ENCODE results near the gene DOCK6.

The DOCK6 gene
- 0.51 to 0.87 reads per million in 2 donors for total RNA-seq

- no peak for DNase-seq
Measured at GRCh38 chr19:11261971-11262839, at the start of gene DOCK6. Gene DOCK6 (minus strand): TSS chr19:11262524. CDS start chr19:11262440, 84 bp downstream.

GRCh38 chr19:11306337-11306736 lies 44.0 kb upstream of the DOCK6 start:
- no peak for DNase-seq

- DNase-seq, result no peak
Measured at GRCh38 chr19:11304936-11305335, 42.6 kb upstream of the DOCK6 start.

- DNase-seq, result no peak
Measured at GRCh38 chr19:11300811-11301120, 38.4 kb upstream of the DOCK6 start.

GRCh38 chr19:11299946-11300810 lies 37.9 kb upstream of the DOCK6 start:
- no peak for DNase-seq

GRCh38 chr19:11296264-11296663 lies 33.9 kb upstream of the DOCK6 start:
- no peak for DNase-seq

- no peak for DNase-seq
Measured at GRCh38 chr19:11295665-11296245, 33.4 kb upstream of the DOCK6 start, which contains the start of gene TSPAN16. Gene TSPAN16 (plus strand): TSS chr19:11296160. CDS start chr19:11296298, 138 bp downstream.

- no peak for DNase-seq
Measured at GRCh38 chr19:11295180-11295579, 32.9 kb upstream of the DOCK6 start.

GRCh38 chr19:11293433-11294389 lies 31.4 kb upstream of the DOCK6 start:
- DNase-seq, result peak; percentile 59

- no peak for DNase-seq
Measured at GRCh38 chr19:11291991-11292390, 29.7 kb upstream of the DOCK6 start.

GRCh38 chr19:11291415-11291814 lies 29.1 kb upstream of the DOCK6 start:
- DNase-seq, result no peak

- DNase-seq, result no peak
Measured at GRCh38 chr19:11290256-11290655, 27.9 kb upstream of the DOCK6 start.

GRCh38 chr19:11288349-11288748 lies 26.0 kb upstream of the DOCK6 start:
- DNase-seq, result no peak

GRCh38 chr19:11286312-11286974 lies 24.1 kb upstream of the DOCK6 start:
- DNase-seq, result no peak

- no peak for DNase-seq
Measured at GRCh38 chr19:11284515-11284914, 22.2 kb upstream of the DOCK6 start.

GRCh38 chr19:11281356-11282049 lies 19.2 kb upstream of the DOCK6 start:
- no peak for DNase-seq

- DNase-seq, result no peak
Measured at GRCh38 chr19:11279505-11280236, 17.3 kb upstream of the DOCK6 start.

- no peak for DNase-seq
Measured at GRCh38 chr19:11278670-11279069, 16.3 kb upstream of the DOCK6 start.

GRCh38 chr19:11274533-11275086 lies 12.3 kb upstream of the DOCK6 start:
- DNase-seq, result no peak

GRCh38 chr19:11273989-11274388 lies 11.7 kb upstream of the DOCK6 start:
- DNase-seq, result no peak

Measured in activated gamma-delta T cell (primary cell).